IPS DF 6.9 (cell line): ENCODE data around the gene ADCY7.
A peak's percentile ranks its signal among the peaks of the same experiment; 100 is the strongest.
"Not testable (repeated sequence)": the region's sequence is repeated elsewhere in the genome, so short reads cannot be mapped to it uniquely, and the experiment has no call there.

ENCODE experiments used
- DNase-seq: peaks from one replicate; pipeline ENCODE4 v3.0.0-alpha.2; 2013; ENCODE audit warnings: low read depth, low spot score
- H3K27ac ChIP-seq: one replicate; pipeline ENCODE4 v1.5.1; 2013; ENCODE audit warnings: low read length, control low read depth
- H3K27me3 ChIP-seq: 2 replicates; pipeline ENCODE4 v1.6.1; 2013; ENCODE audit warnings: mild to moderate bottlenecking, low read length; ENCODE audit not compliant: control insufficient read depth, insufficient read depth
- H3K36me3 ChIP-seq: 2 replicates; pipeline ENCODE4 v1.6.1; 2013; ENCODE audit warnings: low read length; ENCODE audit not compliant: control insufficient read depth, insufficient read depth
- H3K4me1 ChIP-seq: 2 replicates; pipeline ENCODE4 v1.6.1; 2013; ENCODE audit warnings: low read length; ENCODE audit not compliant: control insufficient read depth, insufficient read depth
- H3K4me3 ChIP-seq: 2 replicates; pipeline ENCODE4 v1.5.1; 2013; ENCODE audit warnings: mild to moderate bottlenecking, low read length
- H3K9me3 ChIP-seq: 2 replicates; pipeline ENCODE4 v1.6.1; 2013; ENCODE audit warnings: low read length, inconsistent platforms; ENCODE audit not compliant: control insufficient read depth, insufficient read depth
- WGBS: extraction: QIAGEN DNeasy Blood & Tissue Kit; methylation state at CpG from one replicate; pipeline ENCODE4 v1.1.7; 2013; ENCODE audit warnings: mixed read lengths, missing lambda C conversion rate; ENCODE audit not compliant: insufficient read length, insufficient coverage; 5-methylcytosine and 5-hydroxymethylcytosine counted together

The ADCY7 gene

GRCh38 chr16:50238868-50239301, 27.5 kb upstream of the ADCY7 start:
- no peaks in the 10 kb centered on the region for H3K4me1 ChIP-seq
- DNase-seq = no peak
- no CpG with 5 or more reads among the region's 5 CpGs for WGBS

GRCh38 chr16:50243024-50243423, 23.3 kb upstream of the ADCY7 start:
- DNase-seq, H3K27me3 ChIP-seq, H3K9me3 ChIP-seq, H3K4me1 ChIP-seq, H3K27ac ChIP-seq, H3K36me3 ChIP-seq, H3K4me3 ChIP-seq: not testable (repeated sequence)
- 80% methylated on average over 1 of the region's 6 CpGs for WGBS

More at GRCh38 chr16:50238868-50239301, 27.5 kb upstream of the ADCY7 start:
- Histone ChIP-seq H3K27ac (no peak overlapping the region), H3K9me3 (no peaks in the 10 kb centered on the region), H3K36me3 (no peaks in the 10 kb centered on the region), H3K27me3 (no peaks in the 10 kb centered on the region), H3K4me3 (no peak overlapping the region)

- no peaks in the 10 kb centered on the region for H3K9me3 ChIP-seq
- H3K4me1 ChIP-seq = peaks cover 3% of the 10 kb centered on the region; the same call in 1 of the 2 replicates
- DNase-seq = no peak
- no peaks in the 10 kb centered on the region for H3K36me3 ChIP-seq
- H3K27ac ChIP-seq = no peak overlapping the region
- no peak overlapping the region for H3K4me3 ChIP-seq
- WGBS = no CpG with 5 or more reads among the region's 9 CpGs
- H3K27me3 ChIP-seq = peaks cover 2% of the 10 kb centered on the region; the same call in 1 of the 2 replicates
Measured at GRCh38 chr16:50244140-50244503, 22.2 kb upstream of the ADCY7 start.

- no peaks in the 10 kb centered on the region for H3K36me3 ChIP-seq
- peak overlapping the region; percentile 5; the same call in 1 of the 2 replicates for H3K4me3 ChIP-seq
- no peaks in the 10 kb centered on the region for H3K9me3 ChIP-seq
- H3K4me1 ChIP-seq = peaks cover 3% of the 10 kb centered on the region; the same call in 1 of the 2 replicates
- peaks cover 2% of the 10 kb centered on the region; the same call in 1 of the 2 replicates for H3K27me3 ChIP-seq
- WGBS = no CpG with 5 or more reads among the region's 33 CpGs
- H3K27ac ChIP-seq = no peak overlapping the region
- no peak for DNase-seq
Measured at GRCh38 chr16:50244504-50245416, 21.6 kb upstream of the ADCY7 start.

- Histone ChIP-seq H3K27me3 (peaks cover 2% of the 10 kb centered on the region; the same call in 1 of the 2 replicates), H3K36me3 (no peaks in the 10 kb centered on the region), H3K4me1 (peaks cover 3% of the 10 kb centered on the region; the same call in 1 of the 2 replicates), H3K27ac (no peak overlapping the region), H3K9me3 (no peaks in the 10 kb centered on the region), H3K4me3 (peak overlapping the region; percentile 58)
- no CpG with 5 or more reads among the region's 74 CpGs for WGBS
- DNase-seq = no peak
Measured at GRCh38 chr16:50245417-50246298, 20.7 kb upstream of the ADCY7 start.

GRCh38 chr16:50246299-50247122, 19.8 kb upstream of the ADCY7 start:
- WGBS = no CpG with 5 or more reads among the region's 46 CpGs
- no peak for DNase-seq
- Histone ChIP-seq H3K4me1 (peaks cover 3% of the 10 kb centered on the region; the same call in 1 of the 2 replicates), H3K27ac (no peak overlapping the region), H3K9me3 (no peaks in the 10 kb centered on the region), H3K4me3 (peak overlapping the region; percentile 58), H3K27me3 (peaks cover 2% of the 10 kb centered on the region; the same call in 1 of the 2 replicates), H3K36me3 (no peaks in the 10 kb centered on the region)

GRCh38 chr16:50247123-50247905, 19.0 kb upstream of the ADCY7 start:
- Histone ChIP-seq H3K27me3 (peaks cover 2% of the 10 kb centered on the region; the same call in 1 of the 2 replicates), H3K36me3 (no peaks in the 10 kb centered on the region), H3K4me1 (peaks cover 3% of the 10 kb centered on the region; the same call in 1 of the 2 replicates), H3K4me3 (no peak overlapping the region), H3K27ac (no peak overlapping the region), H3K9me3 (no peaks in the 10 kb centered on the region)
- WGBS = no CpG with 5 or more reads among the region's 12 CpGs
- no peak for DNase-seq

- H3K27ac ChIP-seq = no peak overlapping the region
- no peaks in the 10 kb centered on the region for H3K9me3 ChIP-seq
- H3K4me1 ChIP-seq = peaks cover 3% of the 10 kb centered on the region; the same call in 1 of the 2 replicates
- DNase-seq = no peak
- H3K4me3 ChIP-seq = no peak overlapping the region
- no CpG with 5 or more reads among the region's 13 CpGs for WGBS
- H3K27me3 ChIP-seq = peaks cover 2% of the 10 kb centered on the region; the same call in 1 of the 2 replicates
- no peaks in the 10 kb centered on the region for H3K36me3 ChIP-seq
Measured at GRCh38 chr16:50247906-50248608, 18.3 kb upstream of the ADCY7 start.

- no CpG with 5 or more reads among the region's 8 CpGs for WGBS
- peaks cover 3% of the 10 kb centered on the region; the same call in 1 of the 2 replicates for H3K4me1 ChIP-seq
Measured at GRCh38 chr16:50248845-50249244, 17.5 kb upstream of the ADCY7 start.

More at GRCh38 chr16:50248845-50249244, 17.5 kb upstream of the ADCY7 start:
- Histone ChIP-seq H3K27ac (no peak overlapping the region), H3K9me3 (no peaks in the 10 kb centered on the region), H3K4me3 (no peak overlapping the region), H3K36me3 (no peaks in the 10 kb centered on the region), H3K27me3 (peaks cover 2% of the 10 kb centered on the region; the same call in 1 of the 2 replicates)
- no peak for DNase-seq
